T-helper 2 cell (primary cell): ENCODE results near the gene PANK3.
A peak's percentile ranks its signal among the peaks of the same experiment; 100 is the strongest.
"Not testable (repeated sequence)": the region's sequence is repeated elsewhere in the genome, so short reads cannot be mapped to it uniquely, and the experiment has no call there.

ENCODE experiments used
- DNase-seq, 5 experiments: peaks; one replicate each; pipeline versions ENCODE4 v3.0.0 to v3.0.0-alpha.2; 2012 to 2022

Gene PANK3

GRCh38 chr5:168591302-168592013 lies 12.3 kb upstream of the PANK3 start:
- no peak for DNase-seq

DNA sequence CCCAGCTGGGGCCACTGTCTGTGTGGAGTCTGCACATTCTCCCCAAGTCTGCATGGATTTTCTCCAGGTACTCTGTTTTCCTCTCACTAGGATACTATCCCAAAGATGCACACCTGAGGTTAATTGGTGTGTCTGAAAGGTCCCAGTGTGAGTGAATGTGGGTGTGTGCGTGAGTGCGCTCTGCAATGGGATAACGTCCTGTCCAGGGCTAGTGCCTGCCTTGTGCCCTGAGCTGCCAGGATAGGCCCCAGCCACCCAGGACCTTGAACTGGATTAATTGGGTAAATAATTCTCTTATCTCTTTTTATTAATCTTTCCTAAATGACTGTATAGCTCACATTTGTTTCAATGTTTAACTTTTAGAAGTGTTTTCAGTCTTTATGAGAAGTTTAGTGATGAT lies 11.5 kb upstream of the PANK3 start:
- no peak for DNase-seq

DNA sequence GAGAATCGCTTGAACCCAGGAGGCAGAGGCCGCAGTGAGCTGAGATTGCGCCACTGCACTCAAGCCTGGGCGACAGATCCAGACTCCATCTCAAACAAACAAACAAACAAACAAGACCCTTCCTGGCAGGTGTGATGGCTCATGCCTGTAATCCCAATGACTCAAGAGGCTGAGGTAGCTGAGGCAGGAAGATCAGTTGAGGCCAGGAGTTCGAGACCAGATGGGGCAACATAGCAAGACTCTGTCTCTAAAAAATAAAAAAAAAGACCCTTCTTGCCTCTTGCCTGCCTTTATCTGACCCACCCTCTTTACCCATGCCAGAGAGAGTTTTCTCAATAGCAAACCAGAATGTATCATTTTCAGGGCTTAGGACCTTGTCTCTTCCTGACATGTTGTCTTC lies 8.8 kb upstream of the PANK3 start:
- no peak for DNase-seq

DNA sequence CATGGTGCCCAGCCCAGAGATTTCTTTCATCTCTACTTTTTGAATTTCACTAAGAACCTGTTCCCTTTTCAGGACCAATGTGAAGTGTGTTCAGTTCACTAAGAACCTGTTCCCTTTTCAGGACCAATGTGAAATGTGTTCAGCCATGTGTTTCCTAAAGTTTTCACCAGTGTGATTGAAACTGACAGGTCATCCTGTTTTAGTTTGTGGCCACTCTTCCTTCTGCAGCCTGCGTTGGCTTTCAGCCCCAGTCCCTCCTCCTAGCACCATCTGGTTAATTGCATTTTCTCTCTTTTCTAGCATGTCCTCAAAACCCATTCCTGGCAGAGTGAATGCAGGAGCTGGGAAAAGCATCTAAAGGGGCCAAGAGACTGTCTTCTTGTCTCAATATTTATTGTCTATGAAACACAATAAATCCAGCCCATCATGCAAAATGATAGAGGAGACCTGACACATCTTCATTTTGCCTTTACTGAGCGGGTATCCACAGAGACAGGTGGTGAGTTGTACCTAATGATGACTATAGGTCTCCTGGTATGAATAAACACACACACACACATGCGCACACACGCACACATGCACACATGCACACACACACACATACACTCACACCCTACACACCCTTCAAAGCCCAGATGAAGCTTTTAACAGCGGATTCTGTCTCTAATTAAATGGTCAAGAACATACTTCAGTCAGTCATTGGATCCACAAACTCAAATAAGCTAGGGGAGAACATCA lies 6.1 kb upstream of the PANK3 start:
- DNase-seq, result no peak

DNA sequence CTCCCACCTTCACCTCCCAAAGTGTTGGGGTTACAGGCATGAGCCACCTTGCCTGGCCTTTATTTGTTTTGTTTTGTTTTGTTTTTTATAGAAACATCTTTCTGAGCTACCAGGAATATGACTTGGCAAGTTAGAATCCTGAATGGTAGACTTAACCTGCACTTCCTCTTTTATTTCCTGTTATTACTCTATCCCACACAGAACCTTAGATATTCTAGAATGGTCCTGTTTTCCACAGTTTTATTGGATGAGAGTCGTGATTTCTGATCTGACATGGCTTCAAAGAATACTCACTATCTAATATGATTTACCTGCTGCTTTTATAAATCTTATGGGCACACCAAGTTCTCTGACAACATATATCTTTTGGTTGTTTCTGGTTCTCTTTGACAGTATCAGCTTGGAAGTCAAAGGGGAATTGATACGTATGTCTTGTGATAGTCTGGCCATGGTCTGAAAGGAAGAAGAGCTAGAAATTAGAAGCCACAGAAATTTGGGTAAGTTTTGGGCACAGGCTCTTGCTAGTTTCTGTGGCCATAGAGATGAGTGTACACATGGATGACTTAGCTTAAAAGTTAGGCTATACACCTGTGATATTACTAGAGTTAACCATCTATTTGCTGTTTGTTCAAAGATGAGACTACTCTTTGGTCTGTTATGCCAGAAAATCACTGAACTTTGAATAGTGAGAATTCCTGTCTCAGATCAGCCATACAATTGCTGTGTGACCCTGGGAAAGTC lies 4.7 kb upstream of the PANK3 start:
- no peak for DNase-seq

DNA sequence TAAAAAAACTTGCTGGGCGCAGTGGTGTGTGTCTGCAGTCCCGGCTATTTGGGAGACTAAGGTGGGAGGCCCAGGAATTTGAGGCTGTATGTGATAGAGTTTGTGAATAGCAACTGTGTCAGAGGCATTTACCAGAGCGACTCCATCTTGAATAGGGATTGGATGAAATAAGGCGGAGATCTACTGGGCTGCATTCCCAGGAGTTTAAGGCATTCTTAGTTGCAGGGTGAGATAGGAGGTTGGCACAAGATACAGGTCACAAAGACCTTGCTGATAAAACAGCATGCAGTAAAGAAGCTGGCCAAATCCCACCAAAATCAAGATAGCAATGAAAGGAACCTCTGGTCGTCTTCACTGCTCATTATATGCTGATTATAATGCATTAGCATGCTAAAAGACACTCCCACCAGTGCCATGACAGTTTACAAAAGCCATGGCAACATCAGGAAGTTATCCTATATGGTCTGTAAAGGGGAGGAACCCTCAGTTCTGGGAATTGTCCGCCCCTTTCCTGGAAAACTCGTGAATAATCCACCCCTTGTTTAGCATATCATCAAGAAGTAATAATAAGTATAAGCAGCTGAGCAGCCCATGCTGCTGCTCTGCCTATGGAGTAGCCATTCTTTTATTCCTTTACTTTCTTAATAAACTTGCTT lies 1.8 kb upstream of the PANK3 start:
- DNase-seq, result not testable (repeated sequence)

DNA sequence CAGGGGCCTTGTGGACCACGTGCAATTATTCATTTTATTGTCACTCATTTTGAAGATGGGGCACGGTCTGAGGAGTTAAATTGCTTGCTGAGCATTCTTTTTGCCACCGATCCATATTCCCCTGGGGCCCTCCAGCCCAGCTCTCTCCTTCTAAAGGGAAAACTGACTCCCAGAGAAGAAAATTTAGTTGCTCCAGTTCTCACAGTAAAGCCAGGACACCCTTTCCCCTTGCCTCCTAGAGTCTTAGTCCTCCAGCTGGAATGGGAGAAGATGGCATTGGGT lies 1.0 kb upstream of the PANK3 start:
- no peak for DNase-seq

GRCh38 chr5:168579488-168580226 lies 489 bp upstream of the PANK3 start:
- peak; percentile 89 to 100 (median 95) for DNase-seq

DNA sequence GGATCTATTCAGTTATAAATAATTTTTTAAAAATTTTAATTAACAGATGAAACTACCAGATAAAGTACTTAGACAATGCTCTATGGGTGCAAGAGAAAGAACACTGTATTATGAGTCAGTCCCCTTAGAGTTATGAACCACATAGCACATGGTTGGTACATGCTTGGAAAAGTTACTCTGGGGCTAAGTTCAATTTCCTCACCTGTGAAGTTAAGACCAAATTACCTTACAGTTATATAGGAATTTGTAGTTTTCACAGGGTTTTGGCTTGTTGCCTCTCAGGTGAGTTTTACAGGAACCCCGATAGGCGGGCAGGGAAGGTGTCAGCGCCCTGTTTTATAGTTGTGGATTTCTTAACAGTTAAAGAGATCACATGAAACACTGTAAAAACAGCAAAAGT lies 1.2 kb downstream of the PANK3 start:
- DNase-seq, result peak in 1 of 5 experiments; percentile 28

GRCh38 chr5:168575391-168576372 lies 3.5 kb downstream of the PANK3 start:
- DNase-seq, result no peak

DNA sequence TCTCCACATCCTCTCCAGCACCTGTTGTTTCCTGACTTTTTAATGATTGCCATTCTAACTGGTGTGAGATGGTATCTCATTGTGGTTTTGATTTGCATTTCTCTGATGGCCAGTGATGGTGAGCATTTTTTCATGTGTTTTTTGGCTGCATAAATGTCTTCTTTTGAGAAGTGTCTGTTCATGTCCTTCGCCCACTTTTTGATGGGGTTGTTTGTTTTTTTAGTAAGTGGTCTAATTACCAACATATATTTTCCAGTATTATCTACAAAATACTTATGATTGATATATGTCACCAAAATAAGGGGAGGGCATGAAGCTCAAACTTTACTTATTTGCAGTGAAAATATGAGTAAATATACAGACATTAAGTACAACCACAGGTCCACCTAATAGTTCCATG lies 5.0 kb downstream of the PANK3 start:
- DNase-seq, result not testable (repeated sequence)

GRCh38 chr5:168573663-168574062 lies 5.5 kb downstream of the PANK3 start:
- DNase-seq, result not testable (repeated sequence)

DNA sequence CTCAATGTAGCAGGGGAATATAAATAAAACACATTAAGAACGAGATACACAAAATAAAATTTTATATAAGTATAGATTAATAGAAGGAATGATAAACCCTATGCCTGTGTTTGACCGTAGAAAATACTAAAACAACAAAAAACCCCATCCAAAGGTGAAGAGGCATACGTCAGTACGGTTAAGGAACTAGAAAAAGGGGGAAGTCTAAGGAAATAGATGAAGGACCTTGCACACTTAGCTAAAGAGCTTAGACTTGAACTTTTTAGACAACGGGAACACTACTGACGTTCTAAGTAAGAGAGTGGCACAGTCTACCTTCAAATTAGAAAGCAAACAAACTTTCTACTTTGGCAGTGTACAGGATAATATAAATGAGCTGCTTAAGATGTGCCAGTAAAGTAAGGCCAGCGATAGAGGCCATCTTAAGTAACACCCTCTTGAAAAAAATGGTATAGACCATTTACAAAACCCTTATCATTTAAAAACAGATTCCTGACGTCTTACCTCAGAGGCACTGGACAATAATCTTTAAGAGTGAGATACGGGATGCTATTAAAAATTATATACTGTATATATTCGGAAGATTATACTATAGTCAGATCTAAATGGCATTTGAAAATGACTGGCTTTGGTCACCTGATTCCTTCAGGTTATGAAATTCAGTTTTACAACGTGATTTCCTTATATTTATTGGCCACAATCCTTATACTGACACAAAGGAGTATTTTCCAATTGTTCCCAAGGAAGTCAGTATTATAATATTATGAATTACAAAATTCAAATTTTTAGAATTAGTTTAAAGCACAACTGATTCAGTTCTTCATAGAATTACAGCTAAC lies 8.5 kb downstream of the PANK3 start:
- DNase-seq, result no peak

DNA sequence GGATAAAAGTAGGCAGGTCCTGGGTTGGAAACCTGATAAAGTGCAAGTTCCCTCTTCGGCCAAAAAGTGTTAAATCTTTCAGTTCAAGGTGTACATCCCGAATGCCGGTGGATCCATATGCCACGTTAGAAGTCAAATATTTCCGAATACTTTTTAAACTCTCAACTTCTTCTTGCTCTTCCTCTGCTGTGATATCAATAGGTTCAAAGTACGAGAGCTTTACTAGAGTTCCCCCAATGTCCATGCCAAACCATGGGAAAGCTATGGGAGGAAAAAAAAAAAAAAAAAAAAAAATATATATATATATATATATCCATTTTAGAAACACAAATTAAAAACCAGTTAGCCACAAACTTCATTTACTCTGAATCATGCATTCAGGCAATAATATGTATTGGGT lies 10.4 kb downstream of the PANK3 start:
- no peak for DNase-seq

GRCh38 chr5:168563959-168564358 lies 15.2 kb downstream of the PANK3 start:
- DNase-seq, result no peak

DNA sequence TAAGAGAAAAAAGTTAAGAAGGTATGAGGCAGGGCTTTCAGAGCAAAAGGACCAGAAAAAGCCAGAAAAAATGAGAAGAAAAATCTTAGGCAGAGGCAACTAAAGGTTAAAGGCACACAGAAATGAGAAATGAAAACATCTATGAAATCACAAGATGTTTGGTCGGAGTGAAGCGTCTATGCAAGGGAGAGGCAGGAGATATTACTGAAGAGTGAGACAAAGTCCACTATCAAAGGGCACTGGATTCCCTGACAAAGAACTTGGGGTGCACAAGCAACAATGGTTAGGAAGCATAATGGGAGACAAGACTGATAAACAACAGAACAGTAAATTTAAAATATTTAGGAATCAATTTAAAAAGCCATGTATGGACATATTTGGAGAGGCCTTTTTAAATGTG lies 16.9 kb downstream of the PANK3 start:
- no peak for DNase-seq

GRCh38 chr5:168557389-168557788 lies 21.8 kb downstream of the PANK3 start:
- DNase-seq, result no peak

- no peak for DNase-seq
These were observed 25.6 kb downstream of the PANK3 start for GRCh38 chr5:168553377-168554130.

GRCh38 chr5:168552146-168552545 lies 27.0 kb downstream of the PANK3 start:
- DNase-seq, result no peak

DNA sequence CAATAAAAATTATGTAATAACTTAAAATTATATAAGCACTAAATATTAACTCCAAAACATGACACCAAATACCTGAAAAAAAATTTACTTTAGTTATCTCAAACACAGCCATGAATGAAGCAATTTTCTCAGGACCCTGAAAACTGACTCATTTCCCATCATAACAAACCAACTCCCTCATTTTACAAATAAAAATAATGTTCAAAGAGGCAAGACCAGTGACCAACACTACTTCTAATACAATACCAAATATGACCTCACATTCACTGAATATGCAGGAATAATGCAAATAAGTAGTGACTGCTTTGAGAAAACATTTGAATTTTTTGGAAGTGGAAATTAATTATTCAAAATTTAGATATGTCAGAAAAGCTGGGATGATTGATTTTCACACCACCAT lies 28.5 kb downstream of the PANK3 start:
- no peak for DNase-seq
